NCI-H510A treated with DMSO at 0.1 percent for 48 hours (cell line): ENCODE results near the gene CNP.
"Not testable (repeated sequence)": the region's sequence is repeated elsewhere in the genome, so short reads cannot be mapped to it uniquely, and the experiment has no call there.

ENCODE experiments used
- DNase-seq: peaks from one replicate; lab custom pipeline; 2025; lab: John Stamatoyannopoulos, UW

Gene CNP

GRCh38 chr17:41966463-41967140, at the start of gene CNP:
Gene CNP (plus strand): TSS chr17:41966795. CDS start chr17:41966885, 90 bp downstream.
- DNase-seq: peak; percentile 89

- DNase-seq: no peak
Measured at GRCh38 chr17:41917192-41917591, 49.4 kb upstream of the CNP start.

GRCh38 chr17:41917679-41918313, 48.8 kb upstream of the CNP start:
- peak; percentile 17 for DNase-seq

- DNase-seq: peak; percentile 98
Measured at GRCh38 chr17:41918314-41919164, 48.1 kb upstream of the CNP start, which contains the start of gene ACLY. Gene ACLY (minus strand): TSS chr17:41918951. CDS start chr17:41913873, 5,078 bp downstream.

GRCh38 chr17:41919165-41919817, 47.3 kb upstream of the CNP start:
- DNase-seq: peak; percentile 95

GRCh38 chr17:41919840-41920579, 46.6 kb upstream of the CNP start:
- no peak for DNase-seq

- DNase-seq: no peak
Measured at GRCh38 chr17:41920580-41920955, 46.0 kb upstream of the CNP start.

- DNase-seq: no peak
Measured at GRCh38 chr17:41925991-41926590, 40.5 kb upstream of the CNP start.

- DNase-seq: no peak
Measured at GRCh38 chr17:41928693-41929251, 37.8 kb upstream of the CNP start.

- peak; percentile 96 for DNase-seq
Measured at GRCh38 chr17:41930009-41930832, 36.4 kb upstream of the CNP start, which contains the start of gene ODAD4. Gene ODAD4 (plus strand): TSS chr17:41930617. CDS start chr17:41930724, 107 bp downstream.

- not testable (repeated sequence) for DNase-seq
Measured at GRCh38 chr17:41930833-41931156, 35.8 kb upstream of the CNP start.

- DNase-seq: not testable (repeated sequence)
Measured at GRCh38 chr17:41931715-41932114, 34.9 kb upstream of the CNP start.

GRCh38 chr17:41932816-41933389, 33.7 kb upstream of the CNP start:
- DNase-seq: no peak

GRCh38 chr17:41935641-41936040, 31.0 kb upstream of the CNP start:
- no peak for DNase-seq

- no peak for DNase-seq
Measured at GRCh38 chr17:41937970-41938954, 28.3 kb upstream of the CNP start.

- no peak for DNase-seq
Measured at GRCh38 chr17:41939044-41939692, 27.4 kb upstream of the CNP start.

GRCh38 chr17:41939693-41940090, 26.9 kb upstream of the CNP start:
- DNase-seq: no peak

- no peak for DNase-seq
Measured at GRCh38 chr17:41941168-41941567, 25.4 kb upstream of the CNP start.
